Activated CD8-positive, alpha-beta memory T cell treated with anti-CD3 and anti-CD28 coated beads, Interleukin-2, amount 50 U/mL, for 48 hours (primary cell): ENCODE measurements around the gene REPIN1.

Experiments used
- DNase-seq: peaks from one replicate; pipeline ENCODE4 v3.0.0-alpha.2; 2020

REPIN1 gene

GRCh38 chr7:150368096-150368883 is at the start of gene REPIN1:
TSS of gene REPIN1 (plus strand) at chr7:150368822. CDS start at chr7:150369712, 890 bp downstream.
- DNase-seq: peak; percentile 91

DNA sequence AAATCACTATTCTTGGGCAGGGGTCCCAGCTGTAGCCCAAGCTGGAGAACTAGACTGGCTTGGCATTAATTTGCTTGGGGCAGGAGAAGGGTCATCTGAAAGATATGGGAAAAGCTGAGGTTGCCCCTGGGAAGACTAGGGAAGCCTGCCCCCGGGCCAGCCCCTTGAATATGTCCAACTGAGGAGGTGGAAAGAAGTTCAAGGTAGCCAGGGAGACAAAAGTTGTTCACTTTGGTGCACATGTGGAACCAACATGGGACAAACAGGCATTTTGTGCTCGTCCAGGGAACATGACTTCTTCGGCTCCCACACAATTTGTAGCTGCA is 46.9 kb upstream of the REPIN1 start:
- peak; percentile 60 for DNase-seq

GRCh38 chr7:150322114-150322832 is 46.3 kb upstream of the REPIN1 start:
- peak; percentile 78 for DNase-seq

DNA sequence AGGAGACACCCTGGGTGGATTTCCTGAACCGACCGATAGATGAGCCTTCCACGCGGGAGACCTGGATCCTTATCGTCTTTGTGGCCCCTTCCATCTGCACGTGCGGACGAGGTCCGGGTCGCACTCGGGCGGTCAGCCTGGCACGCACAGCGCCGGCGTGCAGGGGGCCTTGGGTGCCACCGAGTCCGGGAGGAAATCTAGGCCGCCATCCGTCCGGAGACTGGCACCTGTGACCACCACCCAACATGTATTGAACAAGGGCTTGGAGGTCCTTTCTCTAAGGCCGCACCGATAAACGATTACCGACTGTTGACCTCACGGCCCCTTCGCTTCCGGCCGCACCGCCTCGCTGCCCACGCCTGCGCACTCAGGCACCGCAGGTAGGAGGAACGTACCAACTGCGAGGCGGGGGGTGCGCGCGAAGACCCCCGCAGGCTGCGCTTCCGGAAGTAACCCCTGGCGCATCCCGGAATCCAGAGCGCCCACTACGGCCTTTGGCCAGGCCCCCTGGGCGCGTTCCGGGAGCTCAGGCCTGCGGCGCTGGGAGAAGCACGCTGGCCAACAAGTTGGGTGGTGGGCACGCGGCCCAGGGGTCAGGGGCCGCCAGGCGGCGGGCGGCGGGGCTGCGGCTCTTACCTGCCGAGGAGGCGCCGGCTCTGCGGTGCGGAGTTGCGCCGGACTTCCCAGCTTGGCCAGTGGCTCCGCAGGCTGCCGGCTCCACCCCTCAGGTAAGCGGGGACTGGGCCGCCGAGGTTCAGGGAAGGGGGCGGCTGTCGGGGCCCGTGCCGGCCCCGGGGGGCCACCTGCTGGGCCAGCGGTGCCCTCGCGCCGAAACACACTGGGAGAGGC is 45.6 kb upstream of the REPIN1 start, which contains the start of the genes ACTR3C and LRRC61:
Gene ACTR3C, minus strand, starts transcription at position 713 of the 849 bp plus-strand sequence. CDS start 28,249 bp downstream, outside the sequence.
Gene LRRC61, plus strand, starts transcription at position 523 of the 849 bp plus-strand sequence. CDS start 13,507 bp downstream, outside the sequence.
- peak; percentile 86 for DNase-seq

- DNase-seq: no peak
Measured at GRCh38 chr7:150323682-150324372, 44.8 kb upstream of the REPIN1 start.

DNA sequence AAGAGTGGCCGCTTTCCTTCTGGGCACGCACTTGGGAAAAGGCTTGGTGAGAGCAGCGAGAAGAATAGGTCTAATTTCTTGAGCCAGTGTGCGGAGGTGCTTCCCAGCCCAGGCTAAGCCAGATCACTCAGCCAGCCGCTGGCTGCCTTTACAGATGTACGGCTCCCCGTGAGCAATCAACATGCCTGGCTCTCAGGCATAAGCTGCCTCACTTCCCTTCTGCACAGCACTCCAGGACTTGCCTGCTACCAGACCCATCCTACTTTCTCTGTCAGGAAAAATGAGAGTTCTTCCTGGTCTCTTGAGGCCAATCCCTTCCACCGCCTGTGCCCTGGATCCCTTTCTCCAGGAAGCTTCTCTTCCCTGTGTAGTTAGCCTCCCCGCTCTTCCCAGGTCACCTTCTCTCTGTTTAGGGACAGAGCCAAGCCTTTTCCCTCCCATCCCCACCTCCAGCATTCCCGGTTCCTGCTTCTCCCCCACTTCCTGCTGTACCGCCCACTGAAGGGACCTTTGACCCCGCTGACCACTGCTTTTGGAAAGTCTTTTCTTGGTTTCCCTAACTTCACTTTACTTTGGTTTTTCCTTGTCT is 44.2 kb upstream of the REPIN1 start:
- DNase-seq: peak; percentile 53

DNA sequence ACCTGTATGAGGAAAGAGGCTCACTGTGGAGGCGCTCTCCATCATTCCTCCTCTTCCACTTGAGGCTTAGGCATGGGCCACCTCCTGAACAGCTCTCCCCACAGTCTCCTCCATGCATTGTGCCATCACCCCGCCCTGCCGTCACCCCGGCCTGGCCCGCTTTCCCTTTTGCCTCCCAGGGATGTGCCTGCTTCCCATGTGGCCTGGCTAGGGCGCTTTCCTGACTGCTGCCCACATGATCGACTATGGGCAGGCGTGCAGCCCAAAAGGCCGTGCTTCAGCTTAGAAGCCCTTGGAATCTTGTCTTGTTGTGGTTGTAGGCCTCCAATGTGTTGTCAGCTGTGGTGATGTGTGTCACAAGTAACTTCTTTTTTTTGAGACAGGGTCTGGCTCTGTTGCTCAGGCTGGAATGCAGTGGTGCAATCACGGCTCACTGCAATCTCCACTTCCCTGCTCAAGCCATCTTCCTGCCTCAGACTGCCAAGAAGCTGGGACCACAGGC is 43.5 kb upstream of the REPIN1 start:
- no peak for DNase-seq

- no peak for DNase-seq
Measured at GRCh38 chr7:150325901-150326300, 42.7 kb upstream of the REPIN1 start.

GRCh38 chr7:150326657-150327268 is 41.9 kb upstream of the REPIN1 start:
- DNase-seq: no peak

- no peak for DNase-seq
Measured at GRCh38 chr7:150327308-150327707, 41.3 kb upstream of the REPIN1 start.

DNA sequence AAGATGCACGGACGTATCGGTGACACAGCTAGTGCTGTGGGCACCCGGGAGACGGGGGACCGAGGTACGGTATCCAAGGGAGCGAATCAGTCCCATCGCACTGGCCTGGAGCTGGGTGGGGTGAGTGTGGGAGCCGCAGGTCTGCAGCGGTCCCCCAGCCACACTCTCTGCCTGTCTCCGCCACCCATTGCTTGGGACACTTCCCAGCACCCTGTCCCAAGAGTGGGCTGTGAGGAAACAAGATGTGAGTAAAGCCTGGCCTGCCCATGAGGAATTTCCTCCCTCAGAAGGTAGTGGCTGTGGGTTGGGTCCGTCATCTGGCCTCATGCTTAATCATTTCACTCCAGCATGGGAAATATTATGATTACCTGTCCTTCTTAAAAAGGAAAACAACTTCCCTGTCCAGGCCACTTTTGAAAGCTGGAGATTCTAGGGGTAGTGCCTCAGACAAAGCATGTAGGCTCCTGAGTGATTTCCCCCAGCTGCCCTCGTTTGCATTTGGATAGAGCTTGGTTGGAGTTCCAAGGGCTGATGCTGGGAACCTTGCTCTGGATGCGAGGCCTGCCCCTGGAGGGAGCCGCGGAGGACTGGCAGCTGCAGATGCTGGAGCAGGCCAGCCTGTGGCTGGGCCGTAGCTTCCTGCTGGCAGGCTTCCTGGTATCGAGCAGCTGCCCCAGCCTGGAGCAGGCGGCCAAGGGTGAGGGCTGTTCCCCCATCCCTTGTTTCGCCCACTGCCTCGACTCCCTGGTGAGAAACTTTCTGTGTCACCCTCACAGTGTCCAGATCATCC is 39.1 kb upstream of the REPIN1 start:
- DNase-seq: no peak

DNA sequence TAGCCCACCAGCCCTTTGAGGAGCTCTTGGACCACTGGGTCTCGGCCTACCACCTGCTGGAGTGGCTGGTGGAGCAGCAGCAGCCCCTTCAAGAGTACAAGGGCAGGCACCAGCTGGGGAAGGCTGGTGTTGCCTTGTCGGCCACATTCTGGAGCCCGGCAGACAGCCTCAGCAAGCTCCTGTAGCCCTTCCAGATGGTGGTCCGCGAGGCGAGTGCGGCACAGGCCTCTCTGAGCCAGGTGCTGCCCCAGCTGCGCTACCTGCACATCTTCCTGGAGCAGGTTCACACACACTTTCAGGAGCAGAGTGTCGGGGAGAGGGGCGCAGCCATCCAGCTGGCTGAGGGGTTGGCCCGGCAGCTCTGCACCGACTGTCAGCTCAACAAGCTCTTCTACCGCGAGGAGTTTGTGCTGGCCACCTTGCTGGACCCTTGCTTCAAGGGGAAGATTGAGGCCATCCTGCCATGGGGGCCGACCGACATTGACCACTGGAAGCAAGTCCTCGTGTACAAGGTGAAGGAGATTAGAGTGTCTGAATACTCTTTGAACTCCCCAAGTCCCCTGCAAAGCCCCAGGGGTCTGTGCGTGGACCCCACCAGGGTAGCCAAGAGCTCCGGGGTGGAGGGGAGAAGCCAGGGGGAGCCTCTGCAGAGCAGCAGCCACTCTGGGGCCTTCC is 38.3 kb upstream of the REPIN1 start:
- no peak for DNase-seq

- DNase-seq: no peak
Measured at GRCh38 chr7:150332852-150333635, 35.6 kb upstream of the REPIN1 start.

- DNase-seq: no peak
Measured at GRCh38 chr7:150333659-150334058, 35.0 kb upstream of the REPIN1 start.

DNA sequence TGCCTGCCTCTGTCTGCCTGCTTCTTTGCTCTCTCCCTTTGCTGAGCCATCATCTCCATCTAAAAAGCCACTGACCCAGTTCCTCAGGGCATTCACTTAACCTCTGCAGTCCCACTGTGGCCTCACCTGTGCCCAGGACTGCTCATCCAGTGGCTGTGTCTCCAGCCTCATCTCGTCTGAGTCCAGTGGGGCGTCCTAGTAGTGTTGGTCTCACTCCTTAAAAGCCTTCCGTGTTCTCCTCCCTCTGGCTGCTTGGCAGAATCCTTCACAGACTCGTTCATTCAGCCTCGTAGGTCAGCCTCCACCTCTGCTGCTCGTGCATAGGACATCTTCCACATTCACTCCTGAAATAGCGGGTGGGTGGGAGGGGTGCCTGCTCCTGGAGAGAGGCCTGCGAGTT is 34.5 kb upstream of the REPIN1 start:
- DNase-seq: no peak

GRCh38 chr7:150335108-150335773 is 33.4 kb upstream of the REPIN1 start:
- DNase-seq: no peak

GRCh38 chr7:150335774-150336112 is 32.9 kb upstream of the REPIN1 start:
- no peak for DNase-seq

DNA sequence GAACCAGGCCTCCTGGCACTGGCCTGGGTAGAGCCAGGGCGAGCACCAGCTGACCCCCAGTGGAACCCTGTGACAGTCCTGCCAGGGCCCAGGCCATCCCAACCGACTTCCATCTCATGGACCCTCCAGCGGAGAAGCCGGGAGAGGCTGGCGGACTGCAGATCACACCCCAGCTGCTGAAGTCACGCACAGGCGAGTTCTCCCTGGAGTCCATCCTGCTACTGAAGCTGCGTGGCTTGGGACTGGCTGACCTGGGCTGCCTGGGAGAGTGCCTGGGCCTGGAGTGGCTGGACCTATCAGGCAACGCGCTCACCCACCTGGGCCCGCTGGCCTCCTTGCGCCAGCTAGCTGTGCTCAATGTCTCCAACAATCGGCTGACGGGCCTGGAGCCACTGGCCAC is 31.9 kb upstream of the REPIN1 start:
- DNase-seq: no peak

DNA sequence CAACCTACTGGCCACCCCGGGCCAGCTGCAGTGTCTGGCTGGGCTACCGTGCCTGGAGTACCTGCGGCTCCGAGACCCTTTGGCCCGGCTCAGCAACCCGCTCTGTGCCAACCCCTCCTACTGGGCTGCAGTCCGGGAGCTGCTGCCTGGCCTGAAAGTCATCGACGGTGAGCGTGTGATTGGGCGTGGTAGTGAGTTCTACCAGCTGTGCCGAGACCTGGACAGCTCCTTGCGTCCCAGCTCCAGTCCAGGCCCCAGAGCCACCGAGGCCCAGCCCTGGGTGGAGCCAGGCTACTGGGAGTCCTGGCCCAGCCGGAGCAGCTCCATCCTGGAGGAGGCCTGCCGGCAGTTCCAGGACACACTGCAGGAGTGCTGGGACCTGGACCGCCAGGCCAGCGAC is 31.4 kb upstream of the REPIN1 start:
- no peak for DNase-seq
